HEK293 (cell line): ENCODE measurements around the gene USO1.
"Not testable (repeated sequence)": the region's sequence is repeated elsewhere in the genome, so short reads cannot be mapped to it uniquely, and the experiment has no call there.

ENCODE experiments used
- CTCF ChIA-PET: fragments of 350-600 bp; formaldehyde crosslinking; extraction: SDS; loops from one replicate; lab custom pipeline; 2021; ENCODE audit warnings: antibody characterized with exemption; lab: Yijun Ruan, JAX
- POLR2A ChIA-PET: fragments of 300-600 bp; formaldehyde crosslinking; extraction: SDS; loops from one replicate; lab custom pipeline; 2020; ENCODE audit warnings: antibody characterized with exemption, inconsistent platforms; lab: Yijun Ruan, JAX
- H3K27ac ChIP-seq: fragments of 200-500 bp; sonication (Bioruptor generic); 2 replicates; pipeline ENCODE4 v1.5.1; 2014; ENCODE audit warnings: low read depth, low read length, control low read depth, inconsistent platforms; ENCODE audit errors: extremely low read depth
- H3K36me3 ChIP-seq, 2 experiments: fragments of 200-500 bp in 1 of 2; sonication (Bioruptor generic) in 1 of 2; 1 replicate in 1 of 2; 2 replicates in 1 of 2; pipeline ENCODE4 v1.5.1; 2014 to 2017; ENCODE audit warnings: inconsistent platforms in 2 of 2, low read length in 2 of 2; ENCODE audit not compliant: control insufficient read depth in 2 of 2, insufficient read depth in 1 of 2
- H3K4me1 ChIP-seq: fragments of 200-500 bp; sonication (Bioruptor generic); 2 replicates; pipeline ENCODE4 v1.5.1; 2014; ENCODE audit warnings: mild to moderate bottlenecking, low read length, inconsistent platforms; ENCODE audit not compliant: control insufficient read depth, insufficient read depth
- H3K4me3 ChIP-seq: 2 replicates; pipeline ENCODE4 v1.5.1; 2011; ENCODE audit warnings: low read depth, mild to moderate bottlenecking, control low read depth, low read length, moderate library complexity
- H3K9me3 ChIP-seq: fragments of 200-500 bp; sonication (Bioruptor generic); 2 replicates; pipeline ENCODE4 v1.5.1; 2014; ENCODE audit warnings: low read depth, low read length, inconsistent platforms; ENCODE audit not compliant: control insufficient read depth, insufficient read depth
- BCL11B ChIP-seq: fragments of 450-650 bp; formaldehyde crosslinking; IDR thresholded peaks from 2 replicates; pipeline ENCODE4 v1.5.1; 2016; ENCODE audit warnings: low read depth, missing biosample characterization, missing genetic modification characterization
- KLF7 ChIP-seq: fragments of 450-650 bp; formaldehyde crosslinking; IDR thresholded peaks from 2 replicates; pipeline ENCODE4 v1.5.1; 2016; ENCODE audit warnings: missing biosample characterization, missing genetic modification characterization, borderline replicate concordance
- ZNF140 ChIP-seq: fragments of 450-650 bp; formaldehyde crosslinking; IDR thresholded peaks from 2 replicates; pipeline ENCODE4 v1.5.1; 2016; ENCODE audit warnings: missing biosample characterization, missing genetic modification characterization
- ZNF174 ChIP-seq: fragments of 450-650 bp; formaldehyde crosslinking; IDR thresholded peaks from 2 replicates; pipeline ENCODE4 v1.5.0; 2017; ENCODE audit warnings: missing biosample characterization, mild to moderate bottlenecking, missing genetic modification characterization
- ZNF175 ChIP-seq: fragments of 450-650 bp; formaldehyde crosslinking; IDR thresholded peaks from 2 replicates; pipeline ENCODE4 v1.5.1; 2016; ENCODE audit warnings: missing biosample characterization, missing genetic modification characterization
- ZNF184 ChIP-seq: fragments of 450-650 bp; IDR thresholded peaks from 2 replicates; pipeline ENCODE4 v1.5.1; 2018; ENCODE audit warnings: missing biosample characterization, mild to moderate bottlenecking, missing genetic modification characterization
- ZNF214 ChIP-seq: fragments of 450-650 bp; formaldehyde crosslinking; IDR thresholded peaks from 2 replicates; pipeline ENCODE4 v1.5.1; 2017; ENCODE audit warnings: missing biosample characterization, mild to moderate bottlenecking, missing genetic modification characterization, borderline replicate concordance
- ZNF239 ChIP-seq: fragments of 450-650 bp; formaldehyde crosslinking; IDR thresholded peaks from 2 replicates; pipeline ENCODE4 v1.5.1; 2016; ENCODE audit warnings: missing biosample characterization, missing genetic modification characterization
- ZNF292 ChIP-seq: fragments of 450-650 bp; formaldehyde crosslinking; IDR thresholded peaks from 2 replicates; pipeline ENCODE4 v1.5.1; 2016; ENCODE audit warnings: low read depth, missing biosample characterization, missing genetic modification characterization, borderline replicate concordance
- ZNF416 ChIP-seq: fragments of 450-650 bp; formaldehyde crosslinking; IDR thresholded peaks from 2 replicates; pipeline ENCODE4 v1.5.1; 2016; ENCODE audit warnings: missing biosample characterization, missing genetic modification characterization
- ZNF48 ChIP-seq: fragments of 450-650 bp; formaldehyde crosslinking; IDR thresholded peaks from 2 replicates; pipeline ENCODE4 v1.5.1; 2016; ENCODE audit warnings: missing biosample characterization, missing genetic modification characterization
- ZNF514 ChIP-seq: fragments of 450-650 bp; formaldehyde crosslinking; IDR thresholded peaks from 2 replicates; pipeline ENCODE4 v1.5.1; 2016; ENCODE audit warnings: missing biosample characterization, missing genetic modification characterization
- ZNF544 ChIP-seq: fragments of 450-650 bp; formaldehyde crosslinking; IDR thresholded peaks from 2 replicates; pipeline ENCODE4 v1.5.0; 2017; ENCODE audit warnings: missing biosample characterization, missing genetic modification characterization
- ZNF555 ChIP-seq: fragments of 450-650 bp; formaldehyde crosslinking; conservative IDR thresholded peaks from 2 replicates; pipeline ENCODE4 v1.5.1; 2017; ENCODE audit warnings: missing biosample characterization, mild to moderate bottlenecking, missing genetic modification characterization, inconsistent platforms
- ZNF654 ChIP-seq: fragments of 450-650 bp; formaldehyde crosslinking; IDR thresholded peaks from 2 replicates; pipeline ENCODE4 v1.5.1; 2016; ENCODE audit warnings: low read depth, missing biosample characterization, missing genetic modification characterization
- ZNF692 ChIP-seq: fragments of 450-650 bp; formaldehyde crosslinking; IDR thresholded peaks from 2 replicates; pipeline ENCODE4 v1.5.1; 2016; ENCODE audit warnings: missing biosample characterization, missing genetic modification characterization
- ZNF843 ChIP-seq: fragments of 450-650 bp; formaldehyde crosslinking; IDR thresholded peaks from 2 replicates; pipeline ENCODE4 v1.5.1; 2016; ENCODE audit warnings: missing biosample characterization, missing genetic modification characterization
- ZSCAN23 ChIP-seq: fragments of 450-650 bp; formaldehyde crosslinking; IDR thresholded peaks from 2 replicates; pipeline ENCODE4 v1.5.1; 2016; ENCODE audit warnings: missing biosample characterization, missing genetic modification characterization
- ZSCAN5A ChIP-seq: fragments of 450-650 bp; formaldehyde crosslinking; IDR thresholded peaks from 2 replicates; pipeline ENCODE4 v1.5.1; 2016; ENCODE audit warnings: missing biosample characterization, missing genetic modification characterization

Gene USO1

GRCh38 chr4:75714704-75715103 lies 9.7 kb upstream of the USO1 start:
- ChIA-PET CTCF (interaction anchor here (0.6 to 1.7 kb wide), 2 partner anchors 9 to 74 kb away, joined by 5 to 9 read pairs; partner anchors contain the start of gene USO1), POLR2A (interaction anchor here (1.2 to 1.3 kb wide), 2 partner anchors 10 to 13 kb away, joined by 4 read pairs; partner anchors contain the start of gene USO1)
- H3K4me3 ChIP-seq = no peak overlapping the region
- H3K27ac ChIP-seq = no peak overlapping the region
- peaks cover 0 to 4% of the 10 kb centered on the region in 2 experiments; a peak in 1 of 3 replicates for H3K36me3 ChIP-seq
- TF ChIP-seq ZNF174 = no peak
- TF ChIP-seq ZSCAN23 = no peak
- no peak for TF ChIP-seq ZNF292
- TF ChIP-seq ZNF175 (tag by site-specific recombination) = no peak
- H3K4me1 ChIP-seq = no peaks in the 10 kb centered on the region
- no peaks in the 10 kb centered on the region for H3K9me3 ChIP-seq

GRCh38 chr4:75715105-75715799 lies 9.1 kb upstream of the USO1 start:
- Histone ChIP-seq H3K4me1 (no peaks in the 10 kb centered on the region), H3K4me3 (no peak overlapping the region), H3K27ac (no peak overlapping the region), H3K36me3 (peaks cover 0 to 4% of the 10 kb centered on the region in 2 experiments; a peak in 1 of 3 replicates), H3K9me3 (no peaks in the 10 kb centered on the region)
- ChIA-PET CTCF (interaction anchor here (0.6 to 1.7 kb wide), 2 partner anchors 9 to 73 kb away, joined by 5 to 9 read pairs; partner anchors contain the start of gene USO1), POLR2A (interaction anchor here (1.2 to 1.3 kb wide), 2 partner anchors 9 to 12 kb away, joined by 4 read pairs; partner anchors contain the start of gene USO1)
- TF ChIP-seq ZNF48 (tag by site-specific recombination) = no peak
- no peak for TF ChIP-seq ZNF416 (tag by site-specific recombination)
- TF ChIP-seq ZNF514 (tag by site-specific recombination) = no peak
- no peak for TF ChIP-seq ZNF140 (tag by site-specific recombination)

GRCh38 chr4:75716054-75716453 lies 8.3 kb upstream of the USO1 start:
- ChIA-PET POLR2A (interaction anchor here (1.2 to 1.3 kb wide), 2 partner anchors 8 to 11 kb away, joined by 4 read pairs; partner anchors contain the start of gene USO1), CTCF (interaction anchor here (1.7 kb wide), 1 partner anchor 8 kb away, joined by 9 read pairs; the partner anchor contains the start of gene USO1)
- H3K27ac ChIP-seq, H3K4me1 ChIP-seq, H3K4me3 ChIP-seq, H3K9me3 ChIP-seq, H3K36me3 ChIP-seq: not testable (repeated sequence)

GRCh38 chr4:75717408-75717807 lies 7.0 kb upstream of the USO1 start:
- H3K4me3 ChIP-seq = no peak overlapping the region
- ChIA-PET POLR2A (no interaction called here), CTCF (no interaction called here)
- H3K9me3 ChIP-seq = no peaks in the 10 kb centered on the region
- H3K36me3 ChIP-seq = peaks cover 0 to 4% of the 10 kb centered on the region in 2 experiments; a peak in 1 of 3 replicates
- no peaks in the 10 kb centered on the region for H3K4me1 ChIP-seq
- H3K27ac ChIP-seq = no peak overlapping the region
- TF ChIP-seq ZNF692 (no peak), BCL11B (tag by site-specific recombination) (no peak), ZNF555 (tag by site-specific recombination) (no peak), ZNF544 (tag by site-specific recombination) (no peak), ZNF184 (tag by site-specific recombination) (no peak), ZNF843 (tag by site-specific recombination) (no peak), ZNF214 (tag by site-specific recombination) (no peak), ZNF239 (tag by site-specific recombination) (no peak), ZNF654 (tag by site-specific recombination) (no peak), KLF7 (tag by site-specific recombination) (no peak), ZSCAN5A (tag by site-specific recombination) (no peak)
